Gastrocnemius medialis (tissue), 4 donors: ENCODE results near the gene ALPI. TPM values are rescaled to one million over a fixed set of nuclear protein-coding genes. Genes with fewer than 3 reads are reported as not detected.
A peak's percentile ranks its signal among the peaks of the same experiment; 100 is the strongest.

ENCODE experiments used
- ATAC-seq, 2 donors: fragments of 150-250 bp; one replicate each; pipeline ENCODE4 v1.9.1; 2016
- DNase-seq, 2 donors: peaks; one replicate each; pipeline ENCODE4 v3.0.0-alpha.2; 2019
- H3K27ac ChIP-seq, 4 donors: fragments of 200-600 bp; sonication (generic); 1 replicate in 1 of 4; 2 replicates in 3 of 4; pipeline ENCODE4 v1.5.1; 2016 to 2018; ENCODE audit warnings: mild to moderate bottlenecking in 2 of 4, moderate library complexity in 1 of 4
- H3K27me3 ChIP-seq, 3 donors: fragments of 200-600 bp; sonication (generic) in 2 of 3; 1 replicate in 1 of 3; 2 replicates in 2 of 3; pipeline versions ENCODE4 v1.5.1 to v1.6.0; 2016 to 2019; ENCODE audit warnings: mild to moderate bottlenecking in 1 of 3, moderate library complexity in 1 of 3
- H3K36me3 ChIP-seq, 2 donors: fragments of 200-600 bp; sonication (generic) in 1 of 2; one replicate each; pipeline ENCODE4 v1.5.1; 2017 to 2018
- H3K4me1 ChIP-seq, 2 donors: fragments of 200-600 bp; sonication (generic) in 1 of 2; one replicate each; pipeline ENCODE4 v1.5.1; 2016 to 2017; ENCODE audit warnings: mild to moderate bottlenecking in 2 of 2
- H3K4me3 ChIP-seq, 4 donors: fragments of 200-600 bp; sonication (generic) in 3 of 4; 1 replicate in 1 of 4; 2 replicates in 3 of 4; pipeline ENCODE4 v1.5.1; 2016 to 2019; ENCODE audit warnings: mild to moderate bottlenecking in 2 of 4
- H3K9me3 ChIP-seq, 3 donors: fragments of 200-600 bp; sonication (generic) in 2 of 3; 1 replicate in 1 of 3; 2 replicates in 2 of 3; pipeline ENCODE4 v1.5.1; 2016 to 2019
- CTCF ChIP-seq, 5 experiments: fragments of 450-650 bp in 3 of 5; fragments of 200-600 bp in 2 of 5; sonication (generic) in 2 of 5; IDR thresholded peaks in 4 of 5; conservative IDR thresholded peaks in 1 of 5; 1 replicate in 4 of 5; 2 replicates in 1 of 5; pipeline ENCODE4 v1.5.1; 2016 to 2019; ENCODE audit warnings: antibody characterized with exemption in 5 of 5, mild to moderate bottlenecking in 3 of 5, moderate library complexity in 3 of 5
- POLR2A ChIP-seq, 2 donors: fragments of 450-650 bp; IDR thresholded peaks; one replicate each; pipeline ENCODE4 v1.6.1; 2017; ENCODE audit warnings: antibody characterized with exemption in 2 of 2, mild to moderate bottlenecking in 2 of 2, moderate library complexity in 2 of 2
- in situ Hi-C, 4 donors: fragments of 200-750 bp; cut with MboI; loops; one replicate each; pipeline versions ENCODE4 v1.15.0 to v1.8.0; 2017; ENCODE audit warnings: low sequenced_read_pairs in 4 of 4
- intact Hi-C: fragments of 100-400 bp; cut with DNase I; formaldehyde crosslinking; loops from one replicate; pipeline ENCODE4 v1.15.1; 2023; ENCODE audit warnings: low total_unique reads
- total RNA-seq, 4 donors: library from RNA; depleted of rRNA; stranded (reverse); fragments of >200 nt; gene quantifications; one replicate each; pipeline versions ENCODE4 v1.1.0 to v1.2.3, GENCODE V29; 2016

ALPI gene
- total RNA-seq, 4 donors from 2014 or later, result not detected

- in situ Hi-C loops, result no loop called here
- TF ChIP-seq POLR2A (IDR thresholded peaks at IDR 0.05) (no peak), CTCF (IDR thresholded peaks at IDR 0.05 in 4 of 5, conservative IDR thresholded peaks at IDR 0.05 in 1 of 5) (no peak)
These were observed 28.8 kb downstream of the ALPI start for GRCh38 chr2:232484628-232485347.

DNA sequence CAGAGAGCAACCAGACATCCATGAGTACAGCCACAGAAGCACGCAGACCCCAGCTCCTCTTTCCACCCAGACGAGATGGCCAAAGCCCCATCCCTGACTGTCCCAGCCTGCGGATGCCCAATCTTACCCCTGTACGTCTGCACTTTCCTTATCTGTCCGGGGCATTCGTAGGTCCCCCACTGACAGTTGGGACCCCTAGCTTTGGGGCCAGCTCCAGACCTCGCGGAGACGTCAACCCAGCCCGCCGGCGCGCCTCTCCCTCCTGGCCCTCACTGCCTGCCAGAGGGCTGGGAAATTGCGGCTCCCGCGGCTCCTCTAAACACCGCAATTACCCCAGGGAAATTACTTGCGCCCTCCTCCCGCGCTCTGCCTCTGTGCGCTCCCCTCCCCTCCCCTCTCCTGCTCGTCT, 29.4 kb downstream of the ALPI start:
- in situ Hi-C loops (no loop called here), intact Hi-C loops (no loop called here)
- Histone ChIP-seq H3K4me3 (no peak overlapping the region), H3K4me1 (no peaks in the 10 kb centered on the region), H3K36me3 (no peaks in the 10 kb centered on the region), H3K27me3 (peaks cover 31 to 42% (median 41%) of the 10 kb centered on the region in 3 donors), H3K27ac (no peak overlapping the region), H3K9me3 (no peaks in the 10 kb centered on the region)
- ATAC-seq (no peak), DNase-seq (peak in 1 of 2 donors; percentile 1)
- no peak for TF ChIP-seq CTCF (IDR thresholded peaks at IDR 0.05 in 4 of 5, conservative IDR thresholded peaks at IDR 0.05 in 1 of 5)
- TF ChIP-seq POLR2A (IDR thresholded peaks at IDR 0.05), result no peak

More at GRCh38 chr2:232484628-232485347, 28.8 kb downstream of the ALPI start:
- no peaks in the 10 kb centered on the region for H3K36me3 ChIP-seq
- intact Hi-C loops, result no loop called here
- no peaks in the 10 kb centered on the region for H3K9me3 ChIP-seq
- no peak for ATAC-seq
- H3K4me1 ChIP-seq, result no peaks in the 10 kb centered on the region
- H3K4me3 ChIP-seq, result no peak overlapping the region
- peaks cover 31 to 42% (median 41%) of the 10 kb centered on the region in 3 donors for H3K27me3 ChIP-seq
- no peak overlapping the region for H3K27ac ChIP-seq
- peak in 1 of 2 donors; percentile 10 for DNase-seq

GRCh38 chr2:232485757-232486557, 30.0 kb downstream of the ALPI start:
- H3K27ac ChIP-seq, result no peak overlapping the region
- no peaks in the 10 kb centered on the region for H3K9me3 ChIP-seq
- H3K27me3 ChIP-seq, result peaks cover 31 to 42% (median 41%) of the 10 kb centered on the region in 3 donors
- ATAC-seq (no peak), DNase-seq (no peak)
- in situ Hi-C loops, result no loop called here
- peak overlapping the region in 1 of 4 donors; percentile 6 for H3K4me3 ChIP-seq
- H3K4me1 ChIP-seq, result no peaks in the 10 kb centered on the region
- no peak for TF ChIP-seq POLR2A (IDR thresholded peaks at IDR 0.05)
- no peak for TF ChIP-seq CTCF (IDR thresholded peaks at IDR 0.05 in 4 of 5, conservative IDR thresholded peaks at IDR 0.05 in 1 of 5)
- intact Hi-C loops, result no loop called here
- H3K36me3 ChIP-seq, result no peaks in the 10 kb centered on the region

GRCh38 chr2:232486558-232487384, 30.8 kb downstream of the ALPI start:
- H3K4me3 ChIP-seq, result peak overlapping the region in 1 of 4 donors; percentile 28

More at GRCh38 chr2:232486558-232487384, 30.8 kb downstream of the ALPI start:
- Histone ChIP-seq H3K27me3 (peaks cover 31 to 41% (median 40%) of the 10 kb centered on the region in 3 donors), H3K9me3 (no peaks in the 10 kb centered on the region), H3K4me1 (no peaks in the 10 kb centered on the region), H3K36me3 (no peaks in the 10 kb centered on the region), H3K27ac (no peak overlapping the region)
- DNase-seq, result no peak
- TF ChIP-seq POLR2A (IDR thresholded peaks at IDR 0.05), result no peak
- TF ChIP-seq CTCF (IDR thresholded peaks at IDR 0.05 in 4 of 5, conservative IDR thresholded peaks at IDR 0.05 in 1 of 5), result no peak
- no peak for ATAC-seq
- intact Hi-C loops (no loop called here), in situ Hi-C loops (no loop called here)
